ENCODE results near the gene KIRREL3. TPM values are rescaled to one million over a fixed set of nuclear protein-coding genes. Genes with fewer than 3 reads are reported as not detected.

KIRREL3 gene
- total RNA-seq, 4 donors from 2014 or later: 0.82 to 15.7 (median 1.4) TPM; not detected in 1

GRCh38 chr11:126695293-126695692 is 305.3 kb downstream of the KIRREL3 start:
- DNase-seq: no peak
- Histone ChIP-seq H3K4me3 (no peak overlapping the region), H3K4me1 (no peaks in the 10 kb centered on the region), H3K9me3 (no peaks in the 10 kb centered on the region), H3K27ac (no peak overlapping the region), H3K27me3 (peaks cover 5% of the 10 kb centered on the region), H3K36me3 (no peaks in the 10 kb centered on the region)
- WGBS, 2 donors (ENCODE audit: low coverage in 1 of 2): 57 to 80% methylated on average over 3 to 4 of the region's 4 CpGs
- in situ Hi-C loops (cut with MboI; ENCODE audit: low pct_ligation_motif_present in 1 of 4, low pct_unique_long_range_greater_than_20kb in 1 of 4, low sequenced_read_pairs in 3 of 4): no loop called here
- no peak for TF ChIP-seq CTCF (IDR thresholded peaks at IDR 0.05)
- TF ChIP-seq POLR2A (IDR thresholded peaks at IDR 0.05): no peak
- TF ChIP-seq POLR2AphosphoS5 (IDR thresholded peaks at IDR 0.05): no peak
- TF ChIP-seq EP300 (IDR thresholded peaks at IDR 0.05; ENCODE audit: low read depth): no peak
- intact Hi-C loops (cut with DNase I; ENCODE audit: low total_unique reads): no loop called here

DNA sequence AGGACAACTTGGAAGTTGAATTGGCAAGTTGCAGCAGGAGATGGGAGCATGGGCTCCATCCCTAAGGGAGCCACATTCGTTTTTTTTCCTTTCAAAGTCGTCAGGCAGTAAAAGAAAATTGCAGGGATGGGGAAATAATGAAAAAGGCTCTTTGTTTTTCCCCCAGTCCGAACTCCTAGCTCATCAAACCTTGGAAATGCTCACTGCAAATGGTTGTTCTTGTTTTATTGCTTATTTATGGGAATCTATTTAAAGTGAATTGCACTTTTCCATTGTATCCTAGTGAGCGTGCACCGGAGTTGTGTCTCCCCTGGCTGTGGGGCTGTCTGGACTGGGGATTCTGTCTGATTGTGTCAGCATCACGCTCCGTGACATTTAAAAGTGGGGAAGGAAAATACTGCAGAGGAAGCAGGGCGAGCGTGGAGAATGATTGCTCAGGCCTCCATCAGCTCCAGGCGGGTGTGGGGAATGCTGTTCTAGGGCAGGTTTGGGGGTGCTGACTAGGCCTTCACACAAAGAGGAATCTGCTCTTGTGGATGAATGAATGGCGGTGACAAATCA is 306.4 kb downstream of the KIRREL3 start:
- Histone ChIP-seq H3K9me3 (no peaks in the 10 kb centered on the region), H3K27ac (no peak overlapping the region), H3K36me3 (no peaks in the 10 kb centered on the region), H3K27me3 (peaks cover 5% of the 10 kb centered on the region), H3K4me1 (no peaks in the 10 kb centered on the region), H3K4me3 (no peak overlapping the region)
- 48 to 50% methylated on average over 11 of the region's 11 CpGs for WGBS, 2 donors (ENCODE audit: low coverage in 1 of 2)
- in situ Hi-C loops (cut with MboI; ENCODE audit: low pct_ligation_motif_present in 1 of 4, low pct_unique_long_range_greater_than_20kb in 1 of 4, low sequenced_read_pairs in 3 of 4): no loop called here
- intact Hi-C loops (cut with DNase I; ENCODE audit: low total_unique reads): no loop called here
- DNase-seq: no peak
- TF ChIP-seq POLR2A (IDR thresholded peaks at IDR 0.05) (no peak), EP300 (IDR thresholded peaks at IDR 0.05; ENCODE audit: low read depth) (no peak), POLR2AphosphoS5 (IDR thresholded peaks at IDR 0.05) (no peak), CTCF (IDR thresholded peaks at IDR 0.05) (no peak)

DNA sequence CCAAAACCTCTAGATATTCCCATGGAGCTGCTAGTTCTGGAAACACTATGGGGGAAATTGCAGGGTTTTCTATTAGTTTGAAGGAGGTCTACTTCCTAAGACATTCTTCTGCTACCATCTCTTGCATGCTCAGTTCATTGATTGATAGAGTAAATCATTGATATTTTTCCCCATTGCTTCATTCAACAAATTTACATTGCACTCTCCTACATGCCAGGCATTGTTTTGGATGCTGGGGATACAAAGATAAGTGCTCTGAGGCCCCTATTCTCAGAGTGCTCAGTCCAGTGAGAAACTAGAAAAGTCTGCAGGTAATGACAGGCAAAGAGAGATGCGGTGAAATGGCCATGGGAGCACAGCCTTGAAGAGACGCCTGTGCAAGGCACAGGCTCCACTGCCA is 313.1 kb downstream of the KIRREL3 start:
- intact Hi-C loops (cut with DNase I; ENCODE audit: low total_unique reads): no loop called here
- Histone ChIP-seq H3K27me3 (peaks cover 2% of the 10 kb centered on the region), H3K4me3 (no peak overlapping the region), H3K27ac (no peak overlapping the region), H3K4me1 (no peaks in the 10 kb centered on the region), H3K36me3 (no peaks in the 10 kb centered on the region), H3K9me3 (no peaks in the 10 kb centered on the region)
- TF ChIP-seq POLR2A (IDR thresholded peaks at IDR 0.05) (no peak), EP300 (IDR thresholded peaks at IDR 0.05; ENCODE audit: low read depth) (no peak), POLR2AphosphoS5 (IDR thresholded peaks at IDR 0.05) (no peak), CTCF (IDR thresholded peaks at IDR 0.05) (no peak)
- 75% methylated on average over 2 of the region's 2 CpGs for WGBS, 2 donors (ENCODE audit: low coverage in 1 of 2)
- in situ Hi-C loops (cut with MboI; ENCODE audit: low pct_ligation_motif_present in 1 of 4, low pct_unique_long_range_greater_than_20kb in 1 of 4, low sequenced_read_pairs in 3 of 4): no loop called here
- DNase-seq: no peak

GRCh38 chr11:126686938-126687337 is 313.6 kb downstream of the KIRREL3 start:
- H3K4me3 ChIP-seq: no peak overlapping the region
- no peaks in the 10 kb centered on the region for H3K9me3 ChIP-seq
- WGBS, 2 donors (ENCODE audit: low coverage in 1 of 2): 58 to 88% methylated on average over 1 to 4 of the region's 4 CpGs
- DNase-seq: no peak
- no peaks in the 10 kb centered on the region for H3K4me1 ChIP-seq
- peaks cover 2% of the 10 kb centered on the region for H3K27me3 ChIP-seq
- in situ Hi-C loops (cut with MboI; ENCODE audit: low pct_ligation_motif_present in 1 of 4, low pct_unique_long_range_greater_than_20kb in 1 of 4, low sequenced_read_pairs in 3 of 4) (no loop called here), intact Hi-C loops (cut with DNase I; ENCODE audit: low total_unique reads) (no loop called here)
- H3K27ac ChIP-seq: no peak overlapping the region
- TF ChIP-seq CTCF (IDR thresholded peaks at IDR 0.05): no peak
- no peak for TF ChIP-seq POLR2AphosphoS5 (IDR thresholded peaks at IDR 0.05)
- no peak for TF ChIP-seq EP300 (IDR thresholded peaks at IDR 0.05; ENCODE audit: low read depth)
- no peak for TF ChIP-seq POLR2A (IDR thresholded peaks at IDR 0.05)
- no peaks in the 10 kb centered on the region for H3K36me3 ChIP-seq
